Suprapubic skin (tissue), 4 donors: ENCODE results near the gene DUSP23. TPM values are rescaled to one million over a fixed set of nuclear protein-coding genes. Genes with fewer than 3 reads are reported as not detected.

Experiments
- DNase-seq, 2 donors: peaks; one replicate each; pipeline ENCODE4 v3.0.0-alpha.2; 2019; ENCODE audit warnings: low spot score in 2 of 2
- H3K27ac ChIP-seq: fragments of 200-600 bp; sonication (generic); one replicate; pipeline ENCODE4 v1.5.1; 2019
- H3K27me3 ChIP-seq: fragments of 200-600 bp; sonication (generic); one replicate; pipeline ENCODE4 v1.5.1; 2019
- H3K36me3 ChIP-seq: fragments of 200-600 bp; sonication (generic); one replicate; pipeline ENCODE4 v1.5.1; 2019
- H3K4me1 ChIP-seq: fragments of 200-600 bp; sonication (generic); one replicate; pipeline ENCODE4 v1.5.1; 2019
- H3K4me3 ChIP-seq: fragments of 200-600 bp; sonication (generic); one replicate; pipeline ENCODE4 v1.5.1; 2019; ENCODE audit warnings: mild to moderate bottlenecking
- H3K9me3 ChIP-seq: fragments of 200-600 bp; sonication (generic); one replicate; pipeline ENCODE4 v1.5.1; 2019
- CTCF ChIP-seq, 2 donors: fragments of 200-600 bp in 1 of 2; fragments of 450-650 bp in 1 of 2; sonication (generic) in 1 of 2; IDR thresholded peaks; one replicate each; pipeline ENCODE4 v1.5.1; 2016 to 2019; ENCODE audit warnings: antibody characterized with exemption in 2 of 2, mild to moderate bottlenecking in 1 of 2, moderate library complexity in 1 of 2
- EP300 ChIP-seq: sonication (generic); formaldehyde crosslinking; IDR thresholded peaks from one replicate; pipeline ENCODE4 v1.6.1; 2017; ENCODE audit warnings: antibody characterized with exemption
- POLR2A ChIP-seq, 2 donors: fragments of 450-650 bp; IDR thresholded peaks; one replicate each; pipeline ENCODE4 v1.6.1; 2017; ENCODE audit warnings: antibody characterized with exemption in 2 of 2, mild to moderate bottlenecking in 2 of 2, moderate library complexity in 2 of 2
- POLR2AphosphoS5 ChIP-seq, 3 donors: sonication (generic); formaldehyde crosslinking; IDR thresholded peaks; one replicate each; pipeline ENCODE4 v1.6.1; 2017; ENCODE audit warnings: antibody characterized with exemption in 3 of 3
- WGBS: methylation state at CpG from one replicate; pipeline ENCODE4 v1.1.5; 2018; 5-methylcytosine and 5-hydroxymethylcytosine counted together
- total RNA-seq, 4 donors: library from RNA; depleted of rRNA; stranded (reverse); fragments of >200 nt; gene quantifications; one replicate each; pipeline ENCODE4 v1.1.0, GENCODE V29; 2016

DUSP23 gene
- total RNA-seq, 4 donors from 2014 or later, result 39.6 to 89.6 (median 75.0) TPM

GRCh38 chr1:159831412-159832141, 50.8 kb downstream of the DUSP23 start:
- TF ChIP-seq EP300, result no peak
- no peak for TF ChIP-seq CTCF (IDR thresholded peaks at IDR 0.05)
- TF ChIP-seq POLR2AphosphoS5 (IDR thresholded peaks at IDR 0.05), result no peak
- no peak for TF ChIP-seq POLR2A (IDR thresholded peaks at IDR 0.05)
- H3K36me3 ChIP-seq, result no peaks in the 10 kb centered on the region
- no peak overlapping the region for H3K4me3 ChIP-seq
- H3K4me1 ChIP-seq, result peaks cover 7% of the 10 kb centered on the region
- H3K27me3 ChIP-seq, result no peaks in the 10 kb centered on the region
- no peak overlapping the region for H3K27ac ChIP-seq
- WGBS, result 71% methylated on average over 7 of the region's 7 CpGs
- DNase-seq, result no peak
- H3K9me3 ChIP-seq, result no peaks in the 10 kb centered on the region

Other genes starting within 250 kb of the DUSP23 start
- gene OR10J5, start 245.0 kb upstream of the DUSP23 start, total RNA-seq, result not detected
- 1 to 10 TPM in 1 of 4 donors, not detected in 3; 1.3 TPM for gene APCS, start 193.1 kb upstream of the DUSP23 start, total RNA-seq
- gene CRP, start 66.4 kb upstream of the DUSP23 start, total RNA-seq, result 10 to 100 TPM in 1 of 4 donors, not detected in 3; 13.2 TPM
- under 1 TPM in 1 of 4 donors, not detected in 3; 0.49 TPM for gene FCRL6, start 21.4 kb downstream of the DUSP23 start, total RNA-seq
- 1 to 10 TPM; 2.7 to 5.5 (median 3.9) TPM for gene SLAMF8, start 45.9 kb downstream of the DUSP23 start, total RNA-seq
- 10 to 100 TPM; 18.1 to 62.2 (median 25.7) TPM for gene VSIG8, start 81.7 kb downstream of the DUSP23 start, total RNA-seq
- 1 to 10 TPM in 3 of 4 donors, under 1 TPM in 1; 0.78 to 2.1 (median 1.6) TPM for gene CFAP45, start 119.2 kb downstream of the DUSP23 start, total RNA-seq
- gene TAGLN2, start 144.5 kb downstream of the DUSP23 start, total RNA-seq, result 100 to 1,000 TPM; 281 to 427 (median 338) TPM
- gene IGSF9, start 164.7 kb downstream of the DUSP23 start, total RNA-seq, result 10 to 100 TPM; 26.1 to 44.1 (median 28.4) TPM
- gene SLAMF9, start 173.3 kb downstream of the DUSP23 start, total RNA-seq, result not detected